Nephron (organoid): ENCODE results near the gene FAM229A.
A peak's percentile ranks its signal among the peaks of the same experiment; 100 is the strongest.

ENCODE experiments used
- H3K27ac Mint-ChIP-seq, 3 experiments: 2 replicates each; pipeline ENCODE4 v1.8.0; 2020; ENCODE audit warnings: mixed read lengths in 3 of 3, mild to moderate bottlenecking in 2 of 3, moderate library complexity in 1 of 3
- H3K27me3 Mint-ChIP-seq: 2 replicates; pipeline ENCODE4 v1.8.0; 2021; ENCODE audit warnings: low read depth, mild to moderate bottlenecking, moderate library complexity, mixed read lengths
- H3K36me3 Mint-ChIP-seq: 2 replicates; pipeline ENCODE4 v1.8.0; 2020; ENCODE audit warnings: low read depth, mixed read lengths
- H3K4me1 Mint-ChIP-seq: 2 replicates; pipeline ENCODE4 v1.8.0; 2020; ENCODE audit warnings: mixed read lengths
- H3K4me3 Mint-ChIP-seq, 3 experiments: 2 replicates each; pipeline ENCODE4 v1.8.0; 2020; ENCODE audit warnings: mild to moderate bottlenecking in 3 of 3, mixed read lengths in 3 of 3, moderate library complexity in 2 of 3
- H3K9me3 Mint-ChIP-seq: 2 replicates; pipeline ENCODE4 v1.8.0; 2020; ENCODE audit warnings: mixed read lengths
- TF ChIP-seq, protein P1 (sequence below), 3 experiments: fragments of 200-600 bp; sonication (generic); IDR thresholded peaks; one replicate each; pipeline ENCODE4 v1.5.0; 2021; ENCODE audit warnings: antibody characterized with exemption in 3 of 3; ENCODE audit not compliant: unreplicated experiment in 3 of 3

Gene FAM229A

DNA sequence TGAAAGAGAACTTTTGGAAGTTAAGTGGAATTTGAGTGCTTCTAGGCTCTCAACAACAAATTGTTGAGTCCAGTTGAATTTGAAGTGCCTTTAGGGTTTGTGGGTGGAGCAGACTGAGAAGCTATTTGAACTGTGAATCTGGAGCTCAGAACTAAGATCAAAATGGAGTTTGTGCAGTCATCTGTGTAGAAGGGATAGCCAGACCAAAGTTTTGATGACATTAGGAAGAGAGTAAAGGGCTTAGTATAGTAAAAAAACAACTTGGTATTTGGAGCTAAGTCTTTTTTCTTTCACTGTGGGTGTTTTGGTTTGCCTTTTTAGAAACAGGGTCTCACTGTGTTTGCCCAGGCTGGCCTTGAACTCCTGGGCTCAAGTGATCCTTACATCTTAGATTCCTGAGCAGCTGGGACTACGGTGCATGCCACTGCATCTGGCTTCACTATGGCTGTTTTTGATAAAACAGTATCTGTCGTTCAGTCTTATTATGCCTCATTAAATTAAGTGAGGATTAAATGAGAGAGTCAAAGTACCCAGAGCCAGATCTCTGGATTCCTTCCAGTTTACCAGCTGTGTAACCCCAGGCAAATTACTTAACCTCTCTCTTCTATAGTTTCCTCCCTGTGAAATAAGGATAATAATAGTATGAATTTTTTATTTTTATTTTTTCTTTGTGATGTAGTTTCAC, 50.4 kb downstream of the FAM229A start:
- TF ChIP-seq, protein P1, sequence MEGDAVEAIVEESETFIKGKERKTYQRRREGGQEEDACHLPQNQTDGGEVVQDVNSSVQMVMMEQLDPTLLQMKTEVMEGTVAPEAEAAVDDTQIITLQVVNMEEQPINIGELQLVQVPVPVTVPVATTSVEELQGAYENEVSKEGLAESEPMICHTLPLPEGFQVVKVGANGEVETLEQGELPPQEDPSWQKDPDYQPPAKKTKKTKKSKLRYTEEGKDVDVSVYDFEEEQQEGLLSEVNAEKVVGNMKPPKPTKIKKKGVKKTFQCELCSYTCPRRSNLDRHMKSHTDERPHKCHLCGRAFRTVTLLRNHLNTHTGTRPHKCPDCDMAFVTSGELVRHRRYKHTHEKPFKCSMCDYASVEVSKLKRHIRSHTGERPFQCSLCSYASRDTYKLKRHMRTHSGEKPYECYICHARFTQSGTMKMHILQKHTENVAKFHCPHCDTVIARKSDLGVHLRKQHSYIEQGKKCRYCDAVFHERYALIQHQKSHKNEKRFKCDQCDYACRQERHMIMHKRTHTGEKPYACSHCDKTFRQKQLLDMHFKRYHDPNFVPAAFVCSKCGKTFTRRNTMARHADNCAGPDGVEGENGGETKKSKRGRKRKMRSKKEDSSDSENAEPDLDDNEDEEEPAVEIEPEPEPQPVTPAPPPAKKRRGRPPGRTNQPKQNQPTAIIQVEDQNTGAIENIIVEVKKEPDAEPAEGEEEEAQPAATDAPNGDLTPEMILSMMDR (IDR thresholded peaks at IDR 0.05; ENCODE audit: unreplicated experiment in 3 of 3) = no peak

More for the DNA sequence above, 50.4 kb downstream of the FAM229A start:
- H3K4me1 Mint-ChIP-seq = peaks cover 4% of the 10 kb centered on the region
- H3K36me3 Mint-ChIP-seq = peaks cover 26% of the 10 kb centered on the region
- H3K27ac Mint-ChIP-seq = peak overlapping the region in 2 of 3 experiments; percentile 2 to 13
- no peaks in the 10 kb centered on the region for H3K27me3 Mint-ChIP-seq
- no peaks in the 10 kb centered on the region for H3K9me3 Mint-ChIP-seq
- H3K4me3 Mint-ChIP-seq = no peak overlapping the region
